Endometrium (tissue), 2 donors: ENCODE results near the gene PHF21B.
A peak's percentile ranks its signal among the peaks of the same experiment; 100 is the strongest.
"Not testable (repeated sequence)": the region's sequence is repeated elsewhere in the genome, so short reads cannot be mapped to it uniquely, and the experiment has no call there.

ENCODE experiments used
- FAIRE-seq: peaks from 2 replicates; lab custom pipeline; 2012; peaks lifted over from hg19 to GRCh38; lab: Jason Lieb, UNC
- donor health status: control.
- donor health status: control.

PHF21B gene

DNA sequence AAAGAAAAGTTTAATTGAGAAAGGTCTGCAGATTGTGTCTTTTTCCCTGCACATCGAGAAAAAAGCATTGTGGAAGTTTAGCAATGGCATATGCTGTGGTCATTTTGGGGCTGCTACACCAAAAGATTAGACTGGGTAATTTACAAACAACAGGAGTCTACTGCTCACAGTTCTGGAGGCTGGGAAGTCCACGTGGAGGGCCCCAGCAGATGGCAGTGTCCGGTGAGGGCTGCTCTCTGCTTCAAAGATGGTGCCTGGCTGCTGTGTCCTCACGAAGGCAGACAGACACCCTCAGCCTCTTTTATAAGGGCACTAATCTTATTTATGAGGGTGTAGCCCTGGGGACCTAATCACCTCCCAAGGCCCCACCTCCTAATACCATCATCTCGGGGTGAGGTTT, 21.1 kb downstream of the PHF21B start:
- FAIRE-seq, result no peak

DNA sequence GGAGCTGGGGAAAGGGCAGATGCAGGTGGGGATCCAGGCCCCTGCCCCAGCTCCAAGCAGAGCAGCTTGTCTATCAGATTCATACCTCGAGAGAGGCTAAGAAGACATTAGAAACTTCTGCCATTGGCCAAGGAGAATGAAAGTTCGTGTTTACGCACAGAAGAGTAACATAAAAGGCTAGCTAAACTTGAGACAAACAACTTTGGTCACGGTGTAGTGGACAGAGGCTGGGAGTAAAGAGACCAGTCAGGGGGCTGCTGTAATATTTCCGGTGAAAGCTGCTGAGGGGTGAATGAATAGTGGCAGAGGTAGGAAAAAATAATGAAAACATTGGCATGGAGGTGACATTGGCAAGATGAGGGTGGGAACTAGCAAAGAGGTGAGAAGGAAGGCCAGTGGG, 22.9 kb downstream of the PHF21B start:
- FAIRE-seq, result no peak

DNA sequence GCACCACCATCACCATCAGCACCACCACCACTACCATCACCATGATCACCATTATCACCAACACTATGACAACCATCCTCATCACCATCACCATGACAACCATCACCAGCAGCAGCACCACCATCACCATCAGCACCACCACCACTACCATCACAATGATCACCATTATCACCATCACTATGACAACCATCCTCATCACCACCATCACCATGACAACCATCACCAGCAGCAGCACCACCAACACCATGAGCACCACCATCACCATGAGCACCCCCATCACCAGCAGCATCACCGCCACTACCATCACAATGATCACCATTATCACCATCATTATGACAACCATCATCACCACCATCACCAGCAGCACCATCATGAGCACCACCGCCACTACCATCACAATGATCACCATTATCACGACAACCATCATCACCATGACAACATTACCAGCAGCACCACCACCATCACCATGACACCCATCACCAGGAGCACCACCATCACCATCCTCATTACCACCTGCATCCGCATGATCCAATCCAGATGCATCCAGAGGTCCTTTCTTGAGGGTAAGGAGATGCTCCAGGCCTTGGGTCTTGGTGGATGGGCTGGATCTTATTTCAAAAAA, 23.8 kb downstream of the PHF21B start:
- no peak for FAIRE-seq

DNA sequence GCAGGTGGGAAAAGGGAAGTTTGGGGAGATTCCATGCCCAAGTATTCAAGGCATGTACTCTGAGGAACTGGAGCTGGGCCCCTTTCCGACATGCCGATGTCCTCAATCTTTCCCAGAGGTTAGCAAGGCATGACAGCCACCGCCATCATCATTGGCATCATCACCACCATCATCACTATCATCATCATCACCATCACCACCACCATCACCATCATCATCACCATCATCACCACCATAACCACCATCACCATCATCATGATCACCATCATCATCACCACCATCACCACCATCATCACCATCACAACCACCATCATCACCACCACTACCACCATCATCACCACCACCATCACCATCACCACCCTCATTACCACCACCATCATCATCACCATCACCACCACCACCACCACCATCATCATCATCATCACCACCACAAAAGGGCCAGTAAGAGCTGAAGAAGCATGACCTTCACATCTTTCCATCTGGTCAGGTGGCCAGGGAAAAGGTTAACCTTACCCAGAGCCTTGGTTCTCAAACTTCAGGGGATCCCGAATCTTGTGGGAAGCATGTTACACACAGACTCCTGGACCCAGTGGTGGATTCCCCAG, 25.8 kb downstream of the PHF21B start:
- FAIRE-seq, result no peak

DNA sequence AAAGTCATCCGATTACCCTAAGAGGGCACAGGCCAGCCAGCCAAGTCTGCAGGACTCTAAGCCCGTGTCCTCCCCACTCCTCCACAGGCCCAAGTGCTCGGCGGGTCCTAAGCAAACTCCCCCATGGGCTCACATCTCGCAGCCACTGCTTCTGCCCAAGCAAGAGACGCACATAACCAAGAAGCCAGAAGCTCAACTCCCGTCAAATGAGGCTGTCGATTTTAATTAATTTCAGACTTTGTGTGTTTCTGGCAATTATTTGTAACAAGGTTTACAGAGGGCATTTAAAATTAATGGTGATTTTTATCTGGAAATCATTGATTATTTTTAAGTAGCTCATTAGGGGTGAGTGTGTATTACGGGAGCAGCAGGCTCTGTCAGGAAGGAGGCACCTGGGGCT, 27.4 kb downstream of the PHF21B start:
- no peak for FAIRE-seq

DNA sequence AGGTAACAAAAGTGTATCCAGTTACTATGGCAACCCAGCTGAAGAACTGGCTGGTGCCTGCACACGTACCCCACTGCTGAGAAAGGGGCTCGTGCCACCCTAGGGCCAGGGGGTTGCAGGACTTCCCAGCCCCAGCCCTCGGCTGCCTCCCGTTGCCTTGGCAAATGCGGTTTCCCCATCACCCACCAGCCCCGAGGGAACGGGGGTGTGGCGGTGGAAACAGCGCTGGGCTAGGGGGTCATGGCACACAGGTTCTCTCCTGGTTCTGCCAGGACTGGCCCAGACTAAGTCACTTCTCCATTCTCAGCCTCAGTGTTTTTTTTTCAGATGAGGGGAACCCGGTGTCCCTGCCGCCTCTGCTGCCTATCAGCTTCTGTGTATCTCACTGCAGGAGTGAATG, 27.9 kb downstream of the PHF21B start:
- no peak for FAIRE-seq

DNA sequence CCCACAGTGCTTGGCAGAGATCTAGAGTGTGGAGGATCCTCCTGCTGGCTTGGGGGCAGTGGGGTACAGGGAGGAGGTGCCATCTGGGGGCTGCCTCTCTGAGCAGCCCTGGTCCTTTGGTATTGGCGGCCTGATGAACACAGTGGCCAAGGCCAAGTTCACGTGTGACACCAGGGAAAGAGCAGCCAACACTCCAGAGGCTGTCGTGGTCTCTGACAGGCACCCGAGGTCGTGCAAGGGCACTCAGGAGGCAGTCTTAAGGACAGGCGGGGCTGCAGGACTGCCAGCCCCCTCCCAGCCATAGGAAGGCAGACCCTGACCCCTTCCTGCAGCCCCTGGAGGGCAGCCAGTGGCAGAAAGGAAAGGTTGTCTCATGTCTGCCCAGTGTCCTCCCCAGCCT, 30.7 kb downstream of the PHF21B start:
- no peak for FAIRE-seq

DNA sequence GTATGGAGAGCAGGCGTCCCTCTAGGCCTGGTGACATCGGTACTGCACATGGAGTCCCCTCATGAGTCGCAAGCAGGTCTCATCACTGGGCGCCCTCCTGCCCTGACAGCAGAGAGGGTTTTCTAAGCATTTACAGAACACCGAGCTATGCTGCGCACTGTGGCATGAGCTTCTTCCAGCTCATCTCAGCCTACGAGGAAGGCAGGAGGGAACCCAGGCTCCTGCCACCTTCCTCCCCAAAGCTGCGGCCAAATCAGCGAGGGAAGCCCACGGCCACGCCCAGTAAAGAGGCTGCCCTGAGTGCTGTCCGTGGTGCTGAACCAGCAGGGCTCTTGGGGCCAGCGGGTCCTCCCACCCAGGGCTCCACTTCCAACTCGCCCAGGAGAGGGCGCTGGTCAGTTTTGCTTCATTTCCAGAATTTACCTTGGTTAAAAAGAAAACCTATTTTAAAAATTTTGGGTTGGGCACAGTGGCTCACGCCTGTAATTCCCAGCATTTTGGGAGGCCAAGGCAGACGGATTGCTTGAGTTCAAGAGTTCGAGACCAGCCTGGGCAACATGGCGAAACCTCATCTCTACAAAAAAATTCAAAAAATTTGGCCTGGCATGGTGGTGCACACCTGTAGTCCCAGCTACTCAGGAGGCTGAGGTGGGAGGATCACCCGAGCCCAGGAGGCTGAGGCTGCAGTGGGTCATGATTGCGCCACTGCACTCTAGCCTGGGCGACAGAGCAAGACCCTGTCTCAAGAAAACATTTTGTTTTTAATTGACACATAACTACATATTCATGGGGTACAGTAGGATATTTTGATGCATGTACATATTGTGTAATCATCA, 34.2 kb downstream of the PHF21B start:
- FAIRE-seq, result peak; percentile 18

DNA sequence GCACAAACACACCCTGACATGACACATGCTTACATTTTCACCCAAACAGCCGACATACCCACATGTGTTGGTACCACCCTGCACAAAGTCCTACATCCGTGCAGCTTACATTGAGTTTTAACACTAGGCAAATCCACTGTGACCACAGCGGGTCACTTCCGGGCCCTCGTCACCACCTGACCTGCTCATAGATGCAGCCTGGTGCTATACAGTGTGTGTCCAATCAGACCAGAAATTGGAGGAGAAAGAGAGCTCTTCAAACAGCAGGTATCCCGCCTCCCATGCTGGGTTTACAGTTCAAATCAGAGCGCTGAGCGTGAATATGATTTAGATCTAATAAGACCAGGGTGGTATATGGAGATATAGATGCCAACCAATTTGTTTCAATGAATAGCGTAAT, 35.4 kb downstream of the PHF21B start:
- FAIRE-seq, result no peak

DNA sequence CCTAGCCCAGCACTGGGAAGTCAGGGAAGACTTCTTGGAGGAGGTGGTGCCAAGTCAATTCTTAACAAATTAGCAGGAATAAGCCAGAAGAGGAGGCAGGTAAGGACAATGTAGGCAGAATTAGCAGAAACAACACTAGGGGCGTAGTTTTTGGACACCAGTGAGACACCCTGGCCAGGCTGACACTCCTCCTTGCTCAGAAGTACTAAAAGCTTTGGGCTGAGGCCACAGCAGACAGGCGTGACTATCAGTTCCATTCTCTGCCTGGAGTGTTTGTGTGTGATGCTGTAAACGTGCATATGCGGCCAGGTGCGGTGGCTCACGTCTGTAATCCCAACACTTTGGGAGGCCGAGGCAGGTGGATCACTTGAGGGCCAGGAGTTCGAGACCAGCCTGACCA, 36.0 kb downstream of the PHF21B start:
- no peak for FAIRE-seq

DNA sequence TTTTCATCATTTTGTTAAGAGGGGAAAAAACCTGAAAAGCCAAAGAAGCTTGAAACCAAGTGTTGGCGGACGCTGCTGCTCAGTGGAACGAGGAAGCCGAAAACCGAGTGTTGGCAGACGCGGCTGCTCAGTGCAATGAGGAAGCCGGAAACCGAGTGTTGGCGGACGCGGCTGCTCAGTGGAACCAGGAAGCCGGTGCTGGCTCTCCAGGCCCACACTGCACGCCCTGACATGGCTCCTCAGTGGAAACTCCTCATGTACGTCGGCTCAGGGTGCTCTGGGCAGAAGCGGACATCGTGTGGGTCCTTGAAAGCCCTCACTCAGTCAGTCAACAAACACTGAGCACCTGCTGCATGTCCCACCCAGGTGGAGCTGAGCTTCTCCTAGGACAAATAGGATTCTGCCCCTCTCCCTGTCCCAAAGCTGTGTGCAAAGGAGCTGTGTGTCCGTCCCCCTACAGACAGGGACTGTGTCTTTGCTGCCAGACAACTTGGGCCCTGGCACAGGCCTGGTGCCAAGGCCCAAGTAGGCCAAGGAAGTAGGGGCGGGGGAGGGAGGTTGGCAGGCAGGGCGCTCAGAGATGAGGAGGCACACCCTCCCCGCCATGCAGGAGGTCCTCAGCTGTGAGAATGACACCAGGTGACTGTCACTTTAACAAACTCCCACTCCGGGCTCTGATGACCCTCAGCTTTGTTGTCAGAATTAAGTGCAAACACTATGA, 37.3 kb downstream of the PHF21B start:
- FAIRE-seq, result no peak

DNA sequence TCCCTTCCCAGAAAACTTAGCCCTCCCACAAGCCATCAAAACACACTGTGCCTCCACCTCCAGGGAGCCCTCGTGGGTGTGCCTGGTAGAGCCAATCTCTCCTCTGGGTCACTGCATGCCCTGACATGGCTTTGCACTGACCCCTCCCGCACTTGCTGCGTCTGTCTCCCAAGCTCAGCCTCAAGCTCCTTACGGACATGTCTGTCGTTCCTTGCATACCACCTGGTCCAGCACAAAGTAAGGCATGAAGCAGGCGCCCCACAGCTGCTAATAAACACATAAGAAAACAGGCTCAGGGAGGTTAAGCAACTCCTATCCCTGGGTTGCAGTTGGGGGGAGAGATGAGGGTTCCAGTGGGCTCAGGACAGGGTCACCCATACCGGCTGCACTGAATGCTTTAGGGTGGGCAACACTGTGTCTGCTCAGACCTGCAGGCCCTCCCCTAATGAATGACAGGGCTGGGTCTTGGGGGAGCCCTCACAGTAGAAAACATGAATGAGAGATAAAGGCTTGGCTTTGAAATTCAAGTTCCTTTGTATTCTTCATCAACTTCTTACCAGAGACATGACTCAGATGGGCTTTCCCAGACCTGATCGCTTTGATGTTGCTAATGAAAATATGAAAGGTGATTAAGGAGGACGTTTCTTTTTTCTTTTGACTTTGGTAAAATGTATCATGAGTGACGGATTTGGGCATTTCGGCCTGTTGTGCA, 38.0 kb downstream of the PHF21B start:
- no peak for FAIRE-seq

DNA sequence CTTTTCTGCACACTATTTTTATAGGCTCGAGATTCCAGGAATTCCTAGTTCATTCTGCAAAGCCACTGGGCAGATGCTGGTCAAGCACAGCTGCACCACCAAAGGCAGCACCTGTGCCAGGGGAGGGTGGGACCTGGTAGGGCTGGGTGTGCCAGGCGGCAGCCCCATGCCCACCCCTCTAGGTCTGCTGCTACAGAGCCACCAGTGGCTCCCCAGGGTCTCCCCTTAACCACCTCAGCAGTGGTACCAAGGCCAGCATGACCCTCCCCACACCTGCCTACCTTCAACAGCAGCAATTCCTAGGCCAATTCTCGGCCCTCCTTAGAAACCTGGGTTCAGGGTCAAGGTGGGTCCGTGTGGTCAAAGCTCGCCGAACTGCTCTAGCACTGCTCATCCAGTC, 39.5 kb downstream of the PHF21B start:
- FAIRE-seq, result no peak

DNA sequence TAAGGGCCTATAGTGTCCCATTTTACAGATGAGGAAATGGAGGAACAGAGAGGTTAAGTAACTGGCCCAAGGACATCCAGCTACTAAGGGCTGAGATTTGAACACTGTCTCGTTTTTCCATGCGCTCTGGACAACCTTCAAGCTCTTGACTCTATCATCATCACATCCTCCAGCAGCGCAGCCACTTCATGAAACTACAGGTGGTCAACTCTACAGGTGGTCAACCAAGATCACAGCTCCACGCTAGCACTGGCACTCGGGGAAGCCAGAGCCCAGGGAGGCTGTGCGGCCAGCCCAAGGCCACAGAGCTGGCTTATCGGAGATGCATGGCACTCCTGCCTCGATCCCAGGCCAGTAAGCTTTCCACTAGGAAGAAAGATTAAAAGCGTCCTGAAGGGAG, 40.0 kb downstream of the PHF21B start:
- no peak for FAIRE-seq

DNA sequence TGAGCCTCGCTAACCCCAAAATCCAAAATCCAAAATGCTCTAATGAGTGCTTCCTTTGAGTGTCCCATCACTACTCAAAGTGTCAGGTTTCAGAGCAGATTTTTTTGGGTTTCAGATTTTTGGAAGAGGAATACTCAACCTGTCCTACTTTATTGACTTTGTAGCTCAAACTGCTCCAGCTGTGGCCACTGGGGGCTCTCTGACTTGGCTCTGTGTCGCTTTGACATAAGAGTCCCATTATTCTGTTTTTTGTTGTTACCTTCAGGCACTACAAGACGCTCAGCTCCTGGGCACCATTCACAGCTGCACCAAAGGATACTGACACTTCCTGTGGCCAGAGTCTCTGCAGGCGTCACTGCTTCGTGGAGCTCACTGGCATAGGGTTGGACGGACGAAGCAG, 41.1 kb downstream of the PHF21B start:
- FAIRE-seq, result no peak

DNA sequence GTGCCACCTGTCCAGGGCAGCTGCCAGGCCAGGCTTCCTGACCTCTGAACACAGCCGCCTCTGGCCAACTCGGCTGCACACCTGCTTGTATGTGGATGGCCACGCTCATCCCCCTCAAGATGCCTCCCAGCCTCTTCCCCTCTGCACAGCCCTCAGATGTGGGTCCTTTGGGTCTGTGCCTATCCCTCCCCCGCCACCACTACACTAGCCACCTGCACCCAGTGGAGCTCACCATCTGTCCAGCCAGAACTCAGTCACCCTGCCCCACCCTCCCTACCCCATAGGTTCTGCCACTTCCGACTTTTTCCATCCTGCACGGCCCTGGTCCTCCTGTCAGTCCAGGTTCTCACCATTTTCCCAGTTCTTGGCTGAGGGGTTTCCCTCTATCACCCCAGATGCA, 44.6 kb downstream of the PHF21B start:
- no peak for FAIRE-seq

DNA sequence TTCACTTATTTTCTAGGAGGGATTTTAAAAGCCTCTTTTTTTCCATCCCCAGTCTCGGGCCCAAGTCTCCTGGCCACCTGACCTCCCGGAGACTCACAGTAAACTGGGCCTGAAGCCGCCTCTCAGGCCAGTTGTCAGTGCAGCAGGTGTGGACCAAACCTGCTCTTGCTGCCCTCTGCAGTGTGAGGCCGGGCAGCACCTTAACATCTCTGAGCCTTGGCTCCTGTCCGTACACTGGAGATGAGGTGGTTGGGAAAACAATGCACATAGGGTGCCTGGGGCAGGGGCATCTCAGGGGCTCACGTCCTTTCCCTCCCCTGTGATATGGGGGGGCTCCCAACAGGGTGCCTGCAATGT, 45.1 kb downstream of the PHF21B start:
- FAIRE-seq, result no peak

DNA sequence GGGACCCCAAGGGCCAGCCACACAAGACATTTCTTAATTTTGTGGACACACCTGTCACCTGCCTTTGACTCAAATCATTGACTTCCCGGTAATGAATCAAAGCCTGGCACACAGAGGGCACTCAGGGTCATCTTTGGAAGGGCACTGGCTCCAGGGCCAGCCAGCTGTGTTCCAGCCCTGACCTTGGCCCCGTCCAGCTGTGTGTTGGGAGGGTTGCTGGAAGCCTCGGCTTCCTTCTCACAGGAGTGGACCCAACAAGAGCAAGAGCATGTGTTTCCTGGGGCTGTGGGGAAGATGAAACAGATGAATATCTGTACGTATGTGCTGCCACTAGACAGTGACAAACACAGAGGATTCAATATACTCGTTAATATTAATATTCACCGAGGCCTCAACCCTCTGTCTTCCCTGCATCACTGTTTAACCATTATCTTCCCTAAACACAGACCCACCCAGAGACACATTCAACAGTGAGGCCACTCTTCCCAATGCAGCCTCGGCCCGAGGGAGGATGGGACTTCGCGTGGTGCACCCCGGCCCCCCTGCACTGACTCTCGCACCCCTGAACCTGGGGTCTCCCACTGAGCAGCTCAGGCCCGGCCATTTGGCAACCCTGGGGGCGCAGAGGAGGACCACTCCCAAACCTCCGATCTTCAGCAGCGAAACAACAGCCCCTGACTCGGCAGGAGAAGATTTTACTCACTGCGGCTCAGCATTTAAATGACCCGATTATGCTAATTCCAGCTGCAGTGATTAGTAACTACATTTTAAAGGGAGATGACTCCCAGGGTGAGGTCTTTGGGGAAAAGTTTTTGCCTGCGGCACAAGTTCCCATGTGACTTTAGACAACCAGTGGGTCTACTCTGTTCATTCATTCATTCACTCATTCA, 45.7 kb downstream of the PHF21B start:
- FAIRE-seq, result no peak

DNA sequence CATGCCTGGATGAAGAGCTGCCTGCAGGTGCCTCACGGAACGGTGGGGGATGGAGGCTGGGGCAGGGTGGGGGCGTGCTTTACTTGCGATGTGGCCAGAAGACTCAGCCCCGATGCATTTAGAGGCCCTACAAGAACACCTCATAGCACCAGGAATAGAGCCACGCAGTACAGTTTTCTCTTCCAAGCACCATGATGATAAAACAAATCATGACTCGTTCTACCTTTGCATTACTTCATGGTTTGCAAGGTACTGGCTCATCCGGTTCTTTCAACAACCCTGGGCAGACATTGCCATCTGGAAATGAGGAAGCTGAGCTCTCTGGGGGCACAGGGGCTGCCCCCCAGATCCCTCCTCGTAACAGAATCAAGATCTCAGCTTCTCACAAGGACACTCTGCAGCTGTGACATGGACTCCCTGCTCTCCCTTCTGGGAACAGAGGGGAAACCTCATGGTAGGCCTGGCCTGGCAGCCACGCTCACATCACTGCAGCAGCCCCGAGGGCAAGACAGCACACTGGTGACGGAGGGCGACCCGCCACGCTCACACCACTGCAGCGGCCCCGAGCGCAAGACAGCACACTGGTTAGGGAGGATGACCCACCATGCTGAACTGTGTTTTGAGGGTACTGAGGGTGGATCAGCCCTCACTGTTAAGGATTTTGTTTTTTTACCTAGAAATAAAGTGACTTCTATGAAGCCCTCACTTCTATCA, 46.9 kb downstream of the PHF21B start:
- FAIRE-seq, result no peak

DNA sequence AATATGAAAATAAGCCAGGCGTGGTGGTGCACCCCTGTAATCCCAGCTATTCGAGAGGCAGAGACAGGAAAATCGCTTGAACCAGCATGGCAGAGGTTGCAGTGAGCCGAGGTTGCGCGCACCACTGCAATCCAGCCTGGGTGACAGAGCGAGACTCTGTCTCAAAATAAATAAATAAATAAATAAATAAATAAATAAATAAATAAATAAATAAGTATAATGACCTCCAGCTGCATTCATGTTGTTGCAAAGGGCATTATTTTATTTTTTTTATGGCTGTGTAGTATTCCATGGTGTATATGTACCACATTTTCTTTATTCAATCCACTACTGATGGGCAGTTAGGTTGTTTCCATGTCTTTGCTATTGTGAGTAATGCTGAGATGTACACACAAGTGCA, 48.1 kb downstream of the PHF21B start:
- not testable (repeated sequence) for FAIRE-seq
